D721Med (cell line): ENCODE measurements around the gene TP73.

Experiments used
- DNase-seq: peaks from one replicate; pipeline ENCODE4 v3.0.0; 2011; ENCODE audit warnings: low spot score; ENCODE audit not compliant: insufficient read length
- FAIRE-seq: peaks from 2 replicates; lab custom pipeline; 2011; peaks lifted over from hg19 to GRCh38; lab: Jason Lieb, UNC
- CTCF ChIP-seq: IDR thresholded peaks from 2 replicates; pipeline ENCODE4 v1.5.1; 2012; ENCODE audit warnings: mild to moderate bottlenecking, control low read depth; ENCODE audit not compliant: insufficient read depth; ENCODE audit errors: missing control alignments

TP73 gene

GRCh38 chr1:3612123-3612522 lies 40.2 kb upstream of the TP73 start:
- no peak for TF ChIP-seq CTCF
- FAIRE-seq: no peak
- no peak for DNase-seq

GRCh38 chr1:3614755-3615742 lies 37.3 kb upstream of the TP73 start:
- TF ChIP-seq CTCF: peak; percentile 38
- DNase-seq (no peak), FAIRE-seq (no peak)

GRCh38 chr1:3616861-3617260 lies 35.5 kb upstream of the TP73 start:
- no peak for TF ChIP-seq CTCF
- FAIRE-seq (no peak), DNase-seq (no peak)

- no peak for TF ChIP-seq CTCF
- FAIRE-seq (no peak), DNase-seq (no peak)
These were observed 34.4 kb upstream of the TP73 start for GRCh38 chr1:3617806-3618345.

- DNase-seq (no peak), FAIRE-seq (no peak)
- TF ChIP-seq CTCF: no peak
These were observed 33.8 kb upstream of the TP73 start for GRCh38 chr1:3618531-3618880.

GRCh38 chr1:3618881-3619671 lies 33.2 kb upstream of the TP73 start:
- no peak for FAIRE-seq
- peak; percentile 72 for TF ChIP-seq CTCF
- DNase-seq: peak; percentile 47
